B cell (primary cell): ENCODE data around the gene IL20RA. TPM values are rescaled to one million over a fixed set of nuclear protein-coding genes. Genes with fewer than 3 reads are reported as not detected.
"Not testable (repeated sequence)": the region's sequence is repeated elsewhere in the genome, so short reads cannot be mapped to it uniquely, and the experiment has no call there.

Source experiments
- ATAC-seq: fragments of 200-7000 bp; cut with Tn5 transposase; one replicate; pipeline ENCODE4 v1.10.0; 2021; ENCODE audit warnings: low read depth, mild to moderate bottlenecking, moderate number of reproducible peaks, moderate library complexity
- CTCF ChIA-PET: fragments of 350-600 bp; sonication (Branson Sonifier 250); formaldehyde crosslinking; loops from one replicate; lab custom pipeline; 2021; ENCODE audit warnings: antibody characterized with exemption, inconsistent platforms; lab: Charles Lee
- POLR2A ChIA-PET: fragments of 350-600 bp; sonication (Branson Sonifier 250); formaldehyde crosslinking; loops from one replicate; lab custom pipeline; 2021; ENCODE audit warnings: antibody characterized with exemption; lab: Charles Lee
- DNase-seq: peaks from one replicate; pipeline ENCODE4 v3.0.0; 2013
- H2AFZ ChIP-seq: 2 replicates; pipeline ENCODE4 v1.6.1; 2012; ENCODE audit warnings: mild to moderate bottlenecking, low read depth, low read length; ENCODE audit not compliant: insufficient read depth, poor library complexity, severe bottlenecking
- H3K27ac ChIP-seq, 2 donors: 1 replicate in 1 of 2; 2 replicates in 1 of 2; pipeline ENCODE4 v1.5.1; 2012 to 2013; ENCODE audit warnings: low read length in 2 of 2, mild to moderate bottlenecking in 2 of 2, moderate library complexity in 1 of 2
- H3K27me3 ChIP-seq, 4 experiments: fragments of 200-600 bp in 1 of 4; sonication (generic) in 1 of 4; replicated peaks in 1 of 4; 1 replicate in 2 of 4; 2 replicates in 2 of 4; pipeline versions ENCODE4 v1.6.1 to v1.7.0; 2013 to 2016; ENCODE audit warnings: low read length in 3 of 4, mild to moderate bottlenecking in 2 of 4, mixed read lengths in 1 of 4, moderate library complexity in 1 of 4; ENCODE audit not compliant: insufficient read depth in 4 of 4, control insufficient read depth in 3 of 4; ENCODE audit errors: control extremely low read depth in 1 of 4
- H3K36me3 ChIP-seq, 2 experiments: replicated peaks in 1 of 2; 1 replicate in 1 of 2; 2 replicates in 1 of 2; pipeline versions ENCODE4 v1.6.1 to v1.7.1; 2013; ENCODE audit warnings: low read length in 1 of 2; ENCODE audit not compliant: insufficient read depth in 2 of 2, control insufficient read depth in 1 of 2; ENCODE audit errors: control extremely low read depth in 1 of 2, extremely low read depth in 1 of 2
- H3K4me1 ChIP-seq, 2 donors: fragments of 200-600 bp in 1 of 2; sonication (generic) in 1 of 2; 1 replicate in 1 of 2; 2 replicates in 1 of 2; pipeline versions ENCODE4 v1.5.1 to v1.6.1; 2013 to 2017; ENCODE audit warnings: low read length in 2 of 2; ENCODE audit not compliant: control insufficient read depth in 2 of 2, insufficient read depth in 2 of 2
- H3K4me2 ChIP-seq: replicated peaks from 2 replicates; pipeline ENCODE3; 2012; ENCODE audit warnings: mild to moderate bottlenecking, low read depth, low read length; ENCODE audit not compliant: poor library complexity, severe bottlenecking
- H3K4me3 ChIP-seq, 5 experiments: fragments of 200-600 bp in 1 of 5; sonication (generic) in 1 of 5; 1 replicate in 3 of 5; 2 replicates in 2 of 5; pipeline versions ENCODE4 v1.5.1 to v1.7.0; 2011 to 2016; ENCODE audit warnings: low read length in 4 of 5, mild to moderate bottlenecking in 4 of 5, low read depth in 2 of 5, control low read depth in 1 of 5, moderate library complexity in 1 of 5; ENCODE audit not compliant: insufficient read depth in 1 of 5; ENCODE audit errors: control extremely low read depth in 1 of 5, extremely low read depth in 1 of 5
- H3K79me2 ChIP-seq: fragments of 200-600 bp; sonication (generic); one replicate; pipeline ENCODE4 v1.6.0; 2016; ENCODE audit warnings: low read length; ENCODE audit not compliant: control insufficient read depth, insufficient read depth
- H3K9ac ChIP-seq: fragments of 200-600 bp; sonication (generic); 2 replicates; pipeline ENCODE4 v1.6.1; 2017; ENCODE audit warnings: mild to moderate bottlenecking, low read length, moderate library complexity
- H3K9me3 ChIP-seq, 3 donors: one replicate each; pipeline versions ENCODE4 v1.6.1 to v1.7.1; 2013; ENCODE audit warnings: low read length in 2 of 3; ENCODE audit not compliant: control insufficient read depth in 2 of 3, insufficient read depth in 1 of 3; ENCODE audit errors: control extremely low read depth in 1 of 3
- H4K20me1 ChIP-seq: 2 replicates; pipeline ENCODE4 v1.6.0; 2012; ENCODE audit warnings: mild to moderate bottlenecking, low read length; ENCODE audit not compliant: insufficient read depth, control insufficient read depth, poor library complexity, severe bottlenecking
- H3K27ac Mint-ChIP-seq: one replicate; pipeline ENCODE4 v1.8.0; 2021; ENCODE audit warnings: mixed read lengths
- H3K27me3 Mint-ChIP-seq: one replicate; pipeline ENCODE4 v1.8.0; 2021; ENCODE audit warnings: mixed read lengths
- H3K4me1 Mint-ChIP-seq: one replicate; pipeline ENCODE4 v1.8.0; 2021; ENCODE audit warnings: mixed read lengths
- H3K4me3 Mint-ChIP-seq: one replicate; pipeline ENCODE4 v1.8.0; 2021; ENCODE audit warnings: mixed read lengths
- H3K9me3 Mint-ChIP-seq: one replicate; pipeline ENCODE4 v1.8.0; 2022; ENCODE audit warnings: mixed read lengths; ENCODE audit not compliant: insufficient read depth
- CTCF ChIP-seq: fragments of 200-600 bp; IDR thresholded peaks from one replicate; pipeline ENCODE4 v1.8.0; 2022; ENCODE audit warnings: antibody characterized with exemption, mild to moderate bottlenecking
- EZH2 ChIP-seq: IDR thresholded peaks from 2 replicates; pipeline ENCODE4 v1.6.1; 2012; ENCODE audit warnings: borderline replicate concordance, low read depth, mild to moderate bottlenecking, moderate library complexity, low read length; ENCODE audit not compliant: insufficient read depth, poor library complexity, severe bottlenecking
- WGBS: methylation state at CpG from one replicate; pipeline ENCODE4 v1.1.5; 2013; ENCODE audit warnings: missing lambda C conversion rate; ENCODE audit not compliant: insufficient coverage; 5-methylcytosine and 5-hydroxymethylcytosine counted together
- intact Hi-C: fragments of 100-400 bp; cut with micrococcal nuclease; formaldehyde crosslinking; loops from one replicate; pipeline ENCODE4 v1.10.0; 2022
- polyA plus RNA-seq: library from polyadenylated mRNA; depleted of rRNA; stranded (reverse); fragments of >200 nt; gene quantifications from 2 replicates; pipeline ENCODE4 v1.2.3, GENCODE V29; 2012
- total RNA-seq, 2 donors: library from RNA; stranded (reverse); fragments of 120-200 nt in 1 of 2; gene quantifications; 1 replicate in 1 of 2; 2 replicates in 1 of 2; pipeline versions ENCODE4 v1.2.3 to v1.2.4, GENCODE V29; 2013 to 2022

IL20RA gene
- total and polyA plus RNA-seq, 2 donors (not counting 1 experiment from before 2014, with no cell fraction given), result not detected

DNA sequence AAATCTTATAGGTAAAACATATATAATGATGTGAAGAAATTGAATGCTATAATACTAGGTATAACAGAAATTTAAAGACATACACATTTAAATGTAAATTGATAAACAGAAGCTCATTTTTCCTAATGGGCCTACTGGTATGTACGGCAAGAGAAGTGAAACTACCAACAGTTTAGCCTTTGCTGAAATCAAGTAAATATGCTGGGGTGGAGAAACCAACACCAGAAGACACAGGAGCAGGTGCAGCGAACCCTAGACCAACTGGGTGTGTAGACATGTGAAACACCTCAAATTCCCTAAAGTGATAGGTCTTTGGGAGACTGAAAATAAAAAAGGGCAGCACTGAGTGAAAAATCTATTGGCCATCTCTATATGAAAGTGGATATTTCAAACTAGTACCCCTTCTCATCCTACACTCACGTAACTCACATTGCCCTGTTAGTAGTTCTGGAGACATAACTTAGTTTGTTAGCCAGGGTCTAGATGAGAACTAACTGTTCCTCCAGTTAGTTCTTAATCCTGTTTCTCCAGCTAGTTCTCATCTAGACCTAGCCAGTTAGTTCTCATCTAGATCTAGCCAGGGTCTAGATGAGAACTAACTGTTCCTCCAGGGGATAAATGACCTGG lies 69.6 kb downstream of the IL20RA start:
- TF ChIP-seq EZH2 (no peak), CTCF (no peak)
- H3K4me3 Mint-ChIP-seq, result no peak overlapping the region
- H3K4me3 ChIP-seq, result no peak overlapping the region
- DNase-seq, result peak; percentile 39
- peak overlapping the region in 1 of 2 donors; percentile 30 for H3K27ac ChIP-seq
- peaks cover 11% of the 10 kb centered on the region for H3K4me1 Mint-ChIP-seq
- H3K27me3 Mint-ChIP-seq, result peaks cover 10% of the 10 kb centered on the region
- intact Hi-C loops, result no loop called here
- no peaks in the 10 kb centered on the region for H3K79me2 ChIP-seq
- H3K36me3 ChIP-seq, result no peaks in the 10 kb centered on the region
- ATAC-seq, result peak; percentile 17
- ChIA-PET CTCF (no interaction called here), POLR2A (no interaction called here)
- no peak overlapping the region for H3K27ac Mint-ChIP-seq
- no peak overlapping the region for H3K9ac ChIP-seq
- no peaks in the 10 kb centered on the region for H3K9me3 Mint-ChIP-seq
- no CpG with 5 or more reads among the region's 3 CpGs for WGBS
- H3K9me3 ChIP-seq, result no peaks in the 10 kb centered on the region
- peaks cover 0 to 4% (median 0%) of the 10 kb centered on the region in 4 experiments for H3K27me3 ChIP-seq
- H4K20me1 ChIP-seq, result no peaks in the 10 kb centered on the region
- H2AFZ ChIP-seq, result no peak overlapping the region
- H3K4me2 ChIP-seq, result peak overlapping the region; percentile 56
- H3K4me1 ChIP-seq, result peaks cover 6 to 16% of the 10 kb centered on the region in 2 donors

DNA sequence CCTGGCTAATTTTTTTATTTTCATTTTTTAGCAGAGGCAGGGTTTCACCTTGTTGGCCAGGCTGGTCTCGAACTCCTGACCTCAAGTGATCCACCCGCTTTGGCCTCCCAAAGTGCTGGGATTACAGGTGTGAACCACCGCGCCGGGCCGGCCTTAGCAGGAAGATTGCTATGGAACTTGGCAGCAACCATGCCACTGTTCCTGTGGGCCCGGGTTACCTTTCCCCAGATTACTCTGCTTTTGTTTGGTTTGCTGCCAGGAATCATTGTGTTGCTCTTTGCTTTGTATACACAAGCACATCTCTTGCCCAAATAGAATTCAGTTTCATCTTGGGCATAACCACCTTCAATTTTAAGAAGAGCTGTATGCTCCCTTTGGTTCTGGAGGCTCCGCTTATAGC lies 71.0 kb downstream of the IL20RA start:
- H3K9ac ChIP-seq, H3K4me3 ChIP-seq, H3K27ac Mint-ChIP-seq, CTCF ChIA-PET, H3K79me2 ChIP-seq, H3K36me3 ChIP-seq, H3K4me3 Mint-ChIP-seq, H3K27me3 ChIP-seq, H3K27ac ChIP-seq, H4K20me1 ChIP-seq, intact Hi-C loops, H2AFZ ChIP-seq, H3K4me2 ChIP-seq, H3K9me3 Mint-ChIP-seq, ATAC-seq, DNase-seq, POLR2A ChIA-PET, H3K27me3 Mint-ChIP-seq, H3K9me3 ChIP-seq: not testable (repeated sequence)
- 100% methylated on average over 8 of the region's 8 CpGs for WGBS
- H3K4me1 ChIP-seq, result peaks cover 6 to 16% of the 10 kb centered on the region in 2 donors
- H3K4me1 Mint-ChIP-seq, result peaks cover 11% of the 10 kb centered on the region
